H1 (cell line): Measurements from ENCODE around the gene NEK4. TPM values are rescaled to one million over a fixed set of nuclear protein-coding genes. Genes with fewer than 3 reads are reported as not detected.

ENCODE experiments used
- BCL11A ChIP-seq, 2 experiments: IDR thresholded peaks; one replicate each; pipeline ENCODE4 v1.6.1; 2011; ENCODE audit warnings: low read depth in 2 of 2, low read length in 2 of 2, mild to moderate bottlenecking in 2 of 2
- CEBPB ChIP-seq: IDR thresholded peaks from 2 replicates; pipeline ENCODE4 v1.6.1; 2012; ENCODE audit warnings: low read depth, low read length
- CTBP2 ChIP-seq: IDR thresholded peaks from 2 replicates; pipeline ENCODE4 v1.7.0; 2011; ENCODE audit warnings: borderline replicate concordance, mild to moderate bottlenecking, moderate library complexity, mixed read lengths, low read length; ENCODE audit not compliant: insufficient read depth, insufficient read length
- EGR1 ChIP-seq: IDR thresholded peaks from 2 replicates; pipeline ENCODE4 v1.6.1; 2011; ENCODE audit warnings: low read depth, low read length, borderline replicate concordance
- EZH2 ChIP-seq: fragments of 200-600 bp; sonication (generic); IDR thresholded peaks from 2 replicates; pipeline ENCODE4 v1.7.1; 2012; ENCODE audit warnings: low read depth, mild to moderate bottlenecking, moderate library complexity, low read length, inconsistent platforms; ENCODE audit not compliant: severe bottlenecking
- JUND ChIP-seq: IDR thresholded peaks from 2 replicates; pipeline ENCODE4 v1.6.1; 2011; ENCODE audit warnings: mild to moderate bottlenecking, improper control_type of control experiment, low read length
- RAD21 ChIP-seq, 2 experiments: IDR thresholded peaks in 1 of 2; conservative IDR thresholded peaks in 1 of 2; 2 replicates each; pipeline ENCODE4 v1.6.1; 2011; ENCODE audit warnings: low read depth in 2 of 2, low read length in 2 of 2, improper control_type of control experiment in 1 of 2, inconsistent platforms in 1 of 2, mild to moderate bottlenecking in 1 of 2, moderate library complexity in 1 of 2
- ZNF274 ChIP-seq: IDR thresholded peaks from 2 replicates; pipeline ENCODE4 v1.7.0; 2012; ENCODE audit warnings: low read length, borderline replicate concordance; ENCODE audit errors: extremely low read depth
- polyA plus RNA-seq, 7 experiments: library from polyadenylated mRNA; depleted of rRNA in 3 of 7; stranded (reverse) in 5 of 7; unstranded in 2 of 7; fragments of >200 nt in 5 of 7; fragments of 200-250 nt in 2 of 7; gene quantifications; 1 replicate in 5 of 7; 2 replicates in 1 of 7; 4 replicates in 1 of 7; pipeline versions ENCODE4 v1.2.1 to v1.2.3, GENCODE V29; 2011 to 2013; ENCODE audit warnings: missing spikeins in 2 of 7, mixed read lengths in 2 of 7
- total RNA-seq: library from RNA; stranded (reverse); fragmentation: NEBNext Ultra II Directional; extraction: Animal tissue kit (Norgen Biotek cat#: 25700); gene quantifications from 2 replicates; pipeline ENCODE4 v1.2.1, GENCODE V29; 2021
- TF ChIP-seq, protein P1 (sequence below): fragments of 300-600 bp; sonication (generic); IDR thresholded peaks from 2 replicates; pipeline ENCODE4 v1.7.1; 2012; ENCODE audit warnings: low read length, moderate library complexity, mild to moderate bottlenecking, inconsistent platforms; ENCODE audit not compliant: insufficient replicate concordance

The NEK4 gene
- total and polyA plus RNA-seq, 2 of the 8 experiments (the other 6 are each of a cell fraction or from before 2014, with no cell fraction given), result 7.5 to 40.0 TPM

DNA sequence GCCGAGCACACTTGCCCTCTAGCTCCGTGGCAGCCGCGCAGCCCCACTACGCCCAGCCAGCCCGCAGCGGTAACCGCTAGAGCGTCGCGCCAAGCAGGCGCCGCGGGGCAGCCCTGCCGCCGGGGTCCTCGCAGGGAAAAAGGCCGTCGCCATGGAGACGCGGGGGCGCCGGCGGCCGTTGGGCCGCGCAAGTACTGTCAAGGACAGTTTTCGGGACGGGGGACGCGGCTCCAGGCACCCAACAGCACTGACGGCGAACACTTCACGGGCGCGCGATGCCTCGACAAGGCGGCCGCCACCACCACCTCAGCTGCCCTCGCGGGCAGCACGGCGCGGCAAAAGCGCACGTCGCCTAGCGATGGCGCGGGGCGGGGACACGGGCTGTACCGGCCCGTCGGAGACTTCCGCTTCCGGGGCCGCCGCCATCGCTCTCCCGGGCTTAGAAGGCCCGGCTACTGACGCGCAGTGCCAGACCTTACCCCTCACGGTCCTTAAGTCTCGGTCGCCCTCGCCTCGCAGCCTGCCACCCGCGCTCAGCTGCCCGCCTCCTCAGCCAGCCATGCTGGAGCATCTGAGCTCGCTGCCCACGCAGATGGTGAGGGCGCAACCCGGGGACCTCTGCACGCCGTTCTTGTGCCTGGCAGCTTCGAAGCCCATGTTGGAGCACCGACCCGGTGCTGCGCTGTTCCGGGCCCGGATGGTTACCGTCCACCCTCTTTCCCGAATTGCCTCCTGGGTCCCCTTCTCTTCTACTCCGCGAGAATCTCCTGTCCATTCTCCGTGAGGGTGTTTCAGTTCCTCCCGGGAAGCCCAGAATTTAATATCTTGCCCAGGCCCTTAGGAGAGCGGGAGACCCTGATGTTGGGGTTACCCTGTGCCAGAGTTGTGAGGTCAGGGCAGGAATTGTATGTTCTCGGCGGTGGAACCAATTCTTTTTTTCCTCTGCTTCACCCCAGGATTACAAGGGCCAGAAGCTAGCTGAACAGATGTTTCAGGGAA, 64.8 kb downstream of the NEK4 start, which contains the start of the genes GLT8D1 and SPCS1 (continued):
- TF ChIP-seq RAD21 (IDR thresholded peaks at IDR 0.05 in 1 of 2, conservative IDR thresholded peaks at IDR 0.05 in 1 of 2; ENCODE audit: low read depth in 2 of 2, low read length in 2 of 2), result no peak
- no peak for TF ChIP-seq CEBPB
- no peak for TF ChIP-seq EGR1
- no peak for TF ChIP-seq CTBP2
- no peak for TF ChIP-seq ZNF274
- TF ChIP-seq JUND, result no peak
- TF ChIP-seq EZH2, result no peak
- TF ChIP-seq BCL11A (IDR thresholded peaks at IDR 0.05; ENCODE audit: low read depth in 2 of 2, low read length in 2 of 2), result no peak
- TF ChIP-seq, protein P1, sequence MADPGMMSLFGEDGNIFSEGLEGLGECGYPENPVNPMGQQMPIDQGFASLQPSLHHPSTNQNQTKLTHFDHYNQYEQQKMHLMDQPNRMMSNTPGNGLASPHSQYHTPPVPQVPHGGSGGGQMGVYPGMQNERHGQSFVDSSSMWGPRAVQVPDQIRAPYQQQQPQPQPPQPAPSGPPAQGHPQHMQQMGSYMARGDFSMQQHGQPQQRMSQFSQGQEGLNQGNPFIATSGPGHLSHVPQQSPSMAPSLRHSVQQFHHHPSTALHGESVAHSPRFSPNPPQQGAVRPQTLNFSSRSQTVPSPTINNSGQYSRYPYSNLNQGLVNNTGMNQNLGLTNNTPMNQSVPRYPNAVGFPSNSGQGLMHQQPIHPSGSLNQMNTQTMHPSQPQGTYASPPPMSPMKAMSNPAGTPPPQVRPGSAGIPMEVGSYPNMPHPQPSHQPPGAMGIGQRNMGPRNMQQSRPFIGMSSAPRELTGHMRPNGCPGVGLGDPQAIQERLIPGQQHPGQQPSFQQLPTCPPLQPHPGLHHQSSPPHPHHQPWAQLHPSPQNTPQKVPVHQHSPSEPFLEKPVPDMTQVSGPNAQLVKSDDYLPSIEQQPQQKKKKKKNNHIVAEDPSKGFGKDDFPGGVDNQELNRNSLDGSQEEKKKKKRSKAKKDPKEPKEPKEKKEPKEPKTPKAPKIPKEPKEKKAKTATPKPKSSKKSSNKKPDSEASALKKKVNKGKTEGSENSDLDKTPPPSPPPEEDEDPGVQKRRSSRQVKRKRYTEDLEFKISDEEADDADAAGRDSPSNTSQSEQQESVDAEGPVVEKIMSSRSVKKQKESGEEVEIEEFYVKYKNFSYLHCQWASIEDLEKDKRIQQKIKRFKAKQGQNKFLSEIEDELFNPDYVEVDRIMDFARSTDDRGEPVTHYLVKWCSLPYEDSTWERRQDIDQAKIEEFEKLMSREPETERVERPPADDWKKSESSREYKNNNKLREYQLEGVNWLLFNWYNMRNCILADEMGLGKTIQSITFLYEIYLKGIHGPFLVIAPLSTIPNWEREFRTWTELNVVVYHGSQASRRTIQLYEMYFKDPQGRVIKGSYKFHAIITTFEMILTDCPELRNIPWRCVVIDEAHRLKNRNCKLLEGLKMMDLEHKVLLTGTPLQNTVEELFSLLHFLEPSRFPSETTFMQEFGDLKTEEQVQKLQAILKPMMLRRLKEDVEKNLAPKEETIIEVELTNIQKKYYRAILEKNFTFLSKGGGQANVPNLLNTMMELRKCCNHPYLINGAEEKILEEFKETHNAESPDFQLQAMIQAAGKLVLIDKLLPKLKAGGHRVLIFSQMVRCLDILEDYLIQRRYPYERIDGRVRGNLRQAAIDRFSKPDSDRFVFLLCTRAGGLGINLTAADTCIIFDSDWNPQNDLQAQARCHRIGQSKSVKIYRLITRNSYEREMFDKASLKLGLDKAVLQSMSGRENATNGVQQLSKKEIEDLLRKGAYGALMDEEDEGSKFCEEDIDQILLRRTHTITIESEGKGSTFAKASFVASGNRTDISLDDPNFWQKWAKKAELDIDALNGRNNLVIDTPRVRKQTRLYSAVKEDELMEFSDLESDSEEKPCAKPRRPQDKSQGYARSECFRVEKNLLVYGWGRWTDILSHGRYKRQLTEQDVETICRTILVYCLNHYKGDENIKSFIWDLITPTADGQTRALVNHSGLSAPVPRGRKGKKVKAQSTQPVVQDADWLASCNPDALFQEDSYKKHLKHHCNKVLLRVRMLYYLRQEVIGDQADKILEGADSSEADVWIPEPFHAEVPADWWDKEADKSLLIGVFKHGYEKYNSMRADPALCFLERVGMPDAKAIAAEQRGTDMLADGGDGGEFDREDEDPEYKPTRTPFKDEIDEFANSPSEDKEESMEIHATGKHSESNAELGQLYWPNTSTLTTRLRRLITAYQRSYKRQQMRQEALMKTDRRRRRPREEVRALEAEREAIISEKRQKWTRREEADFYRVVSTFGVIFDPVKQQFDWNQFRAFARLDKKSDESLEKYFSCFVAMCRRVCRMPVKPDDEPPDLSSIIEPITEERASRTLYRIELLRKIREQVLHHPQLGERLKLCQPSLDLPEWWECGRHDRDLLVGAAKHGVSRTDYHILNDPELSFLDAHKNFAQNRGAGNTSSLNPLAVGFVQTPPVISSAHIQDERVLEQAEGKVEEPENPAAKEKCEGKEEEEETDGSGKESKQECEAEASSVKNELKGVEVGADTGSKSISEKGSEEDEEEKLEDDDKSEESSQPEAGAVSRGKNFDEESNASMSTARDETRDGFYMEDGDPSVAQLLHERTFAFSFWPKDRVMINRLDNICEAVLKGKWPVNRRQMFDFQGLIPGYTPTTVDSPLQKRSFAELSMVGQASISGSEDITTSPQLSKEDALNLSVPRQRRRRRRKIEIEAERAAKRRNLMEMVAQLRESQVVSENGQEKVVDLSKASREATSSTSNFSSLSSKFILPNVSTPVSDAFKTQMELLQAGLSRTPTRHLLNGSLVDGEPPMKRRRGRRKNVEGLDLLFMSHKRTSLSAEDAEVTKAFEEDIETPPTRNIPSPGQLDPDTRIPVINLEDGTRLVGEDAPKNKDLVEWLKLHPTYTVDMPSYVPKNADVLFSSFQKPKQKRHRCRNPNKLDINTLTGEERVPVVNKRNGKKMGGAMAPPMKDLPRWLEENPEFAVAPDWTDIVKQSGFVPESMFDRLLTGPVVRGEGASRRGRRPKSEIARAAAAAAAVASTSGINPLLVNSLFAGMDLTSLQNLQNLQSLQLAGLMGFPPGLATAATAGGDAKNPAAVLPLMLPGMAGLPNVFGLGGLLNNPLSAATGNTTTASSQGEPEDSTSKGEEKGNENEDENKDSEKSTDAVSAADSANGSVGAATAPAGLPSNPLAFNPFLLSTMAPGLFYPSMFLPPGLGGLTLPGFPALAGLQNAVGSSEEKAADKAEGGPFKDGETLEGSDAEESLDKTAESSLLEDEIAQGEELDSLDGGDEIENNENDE, result no peak
